H9 (cell line): Measurements from ENCODE around the gene GPC6. TPM values are rescaled to one million over a fixed set of nuclear protein-coding genes. Genes with fewer than 3 reads are reported as not detected.

ENCODE experiments used
- DNase-seq: peaks from one replicate; pipeline ENCODE4 v3.0.0-alpha.2; 2017
- H2AFZ ChIP-seq: one replicate; pipeline ENCODE4 v1.6.1; 2013; ENCODE audit warnings: mild to moderate bottlenecking, low read length, control low read depth, moderate library complexity
- H2AK5ac ChIP-seq: 2 replicates; pipeline ENCODE4 v1.6.1; 2013; ENCODE audit warnings: low read length, control low read depth, mixed read lengths; ENCODE audit not compliant: insufficient read length
- H2BK120ac ChIP-seq: one replicate; pipeline ENCODE4 v1.6.1; 2013; ENCODE audit warnings: low read depth, mild to moderate bottlenecking, low read length, control low read depth, inconsistent platforms; ENCODE audit not compliant: poor library complexity, severe bottlenecking
- H2BK12ac ChIP-seq: 2 replicates; pipeline ENCODE4 v1.6.1; 2013; ENCODE audit warnings: low read length, control low read depth, mixed read lengths, low read depth; ENCODE audit not compliant: insufficient read length
- H2BK15ac ChIP-seq: 2 replicates; pipeline ENCODE4 v1.6.1; 2013; ENCODE audit warnings: low read depth, low read length, control low read depth
- H2BK20ac ChIP-seq: one replicate; pipeline ENCODE4 v1.6.1; 2013; ENCODE audit warnings: low read depth, mild to moderate bottlenecking, low read length, control low read depth, inconsistent platforms; ENCODE audit not compliant: poor library complexity, severe bottlenecking
- H2BK5ac ChIP-seq: 2 replicates; pipeline ENCODE4 v1.6.1; 2013; ENCODE audit warnings: low read length, control low read depth, mixed read lengths; ENCODE audit not compliant: insufficient read length
- H3K14ac ChIP-seq: 2 replicates; pipeline ENCODE4 v1.6.1; 2013; ENCODE audit warnings: low read length, control low read depth; ENCODE audit not compliant: insufficient read depth
- H3K18ac ChIP-seq: 2 replicates; pipeline ENCODE4 v1.6.1; 2013; ENCODE audit warnings: low read depth, mild to moderate bottlenecking, mixed read lengths, low read length, control low read depth; ENCODE audit not compliant: insufficient read length
- H3K23ac ChIP-seq: 2 replicates; pipeline ENCODE4 v1.6.1; 2013; ENCODE audit warnings: low read length, control low read depth, mixed read lengths, low read depth; ENCODE audit not compliant: insufficient read length
- H3K23me2 ChIP-seq: 2 replicates; pipeline ENCODE4 v1.6.1; 2013; ENCODE audit warnings: low read depth, mild to moderate bottlenecking, mixed read lengths, low read length, control low read depth; ENCODE audit not compliant: insufficient read length, poor library complexity, severe bottlenecking
- H3K27ac ChIP-seq: 2 replicates; pipeline ENCODE4 v1.5.1; 2013; ENCODE audit warnings: low read length, control low read depth, mixed read lengths, low read depth; ENCODE audit not compliant: insufficient read length
- H3K27me3 ChIP-seq: 2 replicates; pipeline ENCODE4 v1.6.1; 2013; ENCODE audit warnings: low read length, control low read depth, inconsistent platforms; ENCODE audit not compliant: insufficient read depth
- H3K4ac ChIP-seq: 2 replicates; pipeline ENCODE4 v1.6.1; 2013; ENCODE audit warnings: low read depth, mild to moderate bottlenecking, control low read depth, inconsistent platforms, low read length, moderate library complexity
- H3K4me1 ChIP-seq: 2 replicates; pipeline ENCODE4 v1.6.1; 2013; ENCODE audit warnings: low read length, control low read depth, inconsistent platforms; ENCODE audit not compliant: insufficient read depth
- H3K4me2 ChIP-seq: 2 replicates; pipeline ENCODE4 v1.6.1; 2013; ENCODE audit warnings: low read length, control low read depth, mixed read lengths; ENCODE audit not compliant: insufficient read length, insufficient read depth
- H3K56ac ChIP-seq: 2 replicates; pipeline ENCODE4 v1.6.1; 2013; ENCODE audit warnings: low read depth, mild to moderate bottlenecking, mixed read lengths, low read length, control low read depth; ENCODE audit not compliant: insufficient read length
- H3K79me1 ChIP-seq: 2 replicates; pipeline ENCODE4 v1.6.1; 2013; ENCODE audit warnings: low read depth, mild to moderate bottlenecking, moderate library complexity, low read length, control low read depth, inconsistent platforms; ENCODE audit not compliant: insufficient read depth, poor library complexity, severe bottlenecking
- H3K79me2 ChIP-seq: 2 replicates; pipeline ENCODE4 v1.6.1; 2013; ENCODE audit warnings: low read length, control low read depth, inconsistent platforms; ENCODE audit not compliant: insufficient read depth
- H3K9ac ChIP-seq: 2 replicates; pipeline ENCODE4 v1.6.1; 2013; ENCODE audit warnings: low read length, control low read depth, mixed read lengths; ENCODE audit not compliant: insufficient read length; ENCODE audit errors: extremely low read depth
- H3K9me3 ChIP-seq: one replicate; pipeline ENCODE4 v1.6.1; 2013; ENCODE audit warnings: low read depth, low read length, inconsistent platforms; ENCODE audit not compliant: control insufficient read depth
- H3T11ph ChIP-seq: one replicate; pipeline ENCODE4 v1.6.1; 2013; ENCODE audit warnings: mild to moderate bottlenecking, low read length, control low read depth, inconsistent platforms
- H4K20me1 ChIP-seq: one replicate; pipeline ENCODE4 v1.6.1; 2013; ENCODE audit not compliant: control insufficient read depth, insufficient read length, insufficient read depth
- H4K5ac ChIP-seq: 2 replicates; pipeline ENCODE4 v1.6.1; 2013; ENCODE audit warnings: low read depth, mild to moderate bottlenecking, mixed read lengths, low read length, control low read depth; ENCODE audit not compliant: insufficient read length
- H4K8ac ChIP-seq: replicated peaks from 2 replicates; pipeline ENCODE4 v1.6.1; 2013; ENCODE audit warnings: low read length, control low read depth, mixed read lengths, low read depth; ENCODE audit not compliant: insufficient read length
- H4K91ac ChIP-seq: 2 replicates; pipeline ENCODE4 v1.6.1; 2013; ENCODE audit warnings: low read depth, mild to moderate bottlenecking, moderate library complexity, mixed read lengths, low read length, control low read depth; ENCODE audit not compliant: insufficient read length
- H3K27ac Mint-ChIP-seq, 3 experiments: 2 replicates in 2 of 3; 3 replicates in 1 of 3; pipeline ENCODE4 v1.8.0; 2020 to 2021; ENCODE audit warnings: mixed read lengths in 3 of 3, mild to moderate bottlenecking in 1 of 3, moderate library complexity in 1 of 3
- H3K27me3 Mint-ChIP-seq: 2 replicates; pipeline ENCODE4 v1.8.0; 2021; ENCODE audit warnings: low read depth, mild to moderate bottlenecking, moderate library complexity, mixed read lengths
- H3K36me3 Mint-ChIP-seq, 3 experiments: 2 replicates in 2 of 3; 3 replicates in 1 of 3; pipeline ENCODE4 v1.8.0; 2020 to 2021; ENCODE audit warnings: low read depth in 3 of 3, mixed read lengths in 3 of 3; ENCODE audit not compliant: insufficient read depth in 1 of 3
- H3K4me1 Mint-ChIP-seq, 2 experiments: 2 replicates each; pipeline ENCODE4 v1.8.0; 2020; ENCODE audit warnings: mixed read lengths in 2 of 2
- H3K4me3 Mint-ChIP-seq, 2 experiments: 2 replicates in 1 of 2; 3 replicates in 1 of 2; pipeline ENCODE4 v1.8.0; 2020 to 2021; ENCODE audit warnings: mild to moderate bottlenecking in 2 of 2, mixed read lengths in 2 of 2, moderate library complexity in 1 of 2
- H3K9me3 Mint-ChIP-seq, 2 experiments: 2 replicates in 1 of 2; 3 replicates in 1 of 2; pipeline ENCODE4 v1.8.0; 2020; ENCODE audit warnings: mild to moderate bottlenecking in 2 of 2, mixed read lengths in 2 of 2, moderate library complexity in 1 of 2
- WGBS: extraction: QIAGEN DNeasy Blood & Tissue Kit; methylation state at CpG from one replicate; pipeline ENCODE4 v1.1.7; 2013; ENCODE audit warnings: missing lambda C conversion rate, low lambda C conversion rate, mixed read lengths; ENCODE audit not compliant: insufficient read length; ENCODE audit errors: extremely low coverage; 5-methylcytosine and 5-hydroxymethylcytosine counted together
- total RNA-seq: library from RNA; stranded (reverse); gene quantifications from 2 replicates; pipeline ENCODE4 v1.2.1, GENCODE V29; 2021
- TF ChIP-seq, protein P1 (sequence below): fragments of 200-600 bp; sonication (generic); conservative IDR thresholded peaks from 3 replicates; pipeline ENCODE4 v1.8.0; 2021; ENCODE audit warnings: antibody characterized with exemption, mild to moderate bottlenecking

GPC6 gene
- total RNA-seq, 1 experiment from 2014 or later = 15.6 TPM

GRCh38 chr13:94333131-94333820, 1106.7 kb downstream of the GPC6 start:
- Histone ChIP-seq H2BK5ac (no peak overlapping the region), H3K56ac (no peak overlapping the region), H3K27me3 (no peaks in the 10 kb centered on the region), H2BK20ac (no peak overlapping the region), H3K9me3 (no peaks in the 10 kb centered on the region), H2AFZ (no peak overlapping the region), H3K27ac (no peak overlapping the region), H2BK15ac (no peak overlapping the region), H3K9ac (no peak overlapping the region), H3K14ac (no peak overlapping the region), H4K8ac (no peak overlapping the region), H3K18ac (no peak overlapping the region), H4K20me1 (no peaks in the 10 kb centered on the region), H2AK5ac (no peak overlapping the region), H2BK12ac (no peak overlapping the region), H3K79me1 (no peaks in the 10 kb centered on the region), H2BK120ac (no peak overlapping the region), H3K79me2 (no peaks in the 10 kb centered on the region), H3K23me2 (no peaks in the 10 kb centered on the region), H4K5ac (no peak overlapping the region), H3T11ph (no peak overlapping the region), H3K4me1 (no peaks in the 10 kb centered on the region), H4K91ac (no peak overlapping the region), H3K23ac (no peak overlapping the region), H3K4me2 (no peak overlapping the region), H3K4ac (no peak overlapping the region)
- H3K27me3 Mint-ChIP-seq = no peaks in the 10 kb centered on the region
- TF ChIP-seq, protein P1, sequence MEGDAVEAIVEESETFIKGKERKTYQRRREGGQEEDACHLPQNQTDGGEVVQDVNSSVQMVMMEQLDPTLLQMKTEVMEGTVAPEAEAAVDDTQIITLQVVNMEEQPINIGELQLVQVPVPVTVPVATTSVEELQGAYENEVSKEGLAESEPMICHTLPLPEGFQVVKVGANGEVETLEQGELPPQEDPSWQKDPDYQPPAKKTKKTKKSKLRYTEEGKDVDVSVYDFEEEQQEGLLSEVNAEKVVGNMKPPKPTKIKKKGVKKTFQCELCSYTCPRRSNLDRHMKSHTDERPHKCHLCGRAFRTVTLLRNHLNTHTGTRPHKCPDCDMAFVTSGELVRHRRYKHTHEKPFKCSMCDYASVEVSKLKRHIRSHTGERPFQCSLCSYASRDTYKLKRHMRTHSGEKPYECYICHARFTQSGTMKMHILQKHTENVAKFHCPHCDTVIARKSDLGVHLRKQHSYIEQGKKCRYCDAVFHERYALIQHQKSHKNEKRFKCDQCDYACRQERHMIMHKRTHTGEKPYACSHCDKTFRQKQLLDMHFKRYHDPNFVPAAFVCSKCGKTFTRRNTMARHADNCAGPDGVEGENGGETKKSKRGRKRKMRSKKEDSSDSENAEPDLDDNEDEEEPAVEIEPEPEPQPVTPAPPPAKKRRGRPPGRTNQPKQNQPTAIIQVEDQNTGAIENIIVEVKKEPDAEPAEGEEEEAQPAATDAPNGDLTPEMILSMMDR = no peak
- no peak for DNase-seq
- H3K36me3 Mint-ChIP-seq = no peaks in the 10 kb centered on the region
- no peak overlapping the region for H3K4me3 Mint-ChIP-seq
- no peak overlapping the region for H3K27ac Mint-ChIP-seq
- no peaks in the 10 kb centered on the region for H3K9me3 Mint-ChIP-seq
- peaks cover 0 to 4% of the 10 kb centered on the region in 2 experiments; a peak in 1 of 4 replicates for H3K4me1 Mint-ChIP-seq
- no CpG with 5 or more reads among the region's 4 CpGs for WGBS
